Sigmoid colon (tissue), 7 donors: ENCODE data around the gene GDF11. TPM values are rescaled to one million over a fixed set of nuclear protein-coding genes. Genes with fewer than 3 reads are reported as not detected.

Experiments
- DNase-seq: peaks from one replicate; pipeline ENCODE4 v3.0.0-alpha.2; 2019
- H3K27ac ChIP-seq, 4 donors: fragments of 200-600 bp; sonication (generic); one replicate each; pipeline ENCODE4 v1.5.1; 2016 to 2019; ENCODE audit warnings: mild to moderate bottlenecking in 1 of 4
- H3K27me3 ChIP-seq, 3 donors: fragments of 200-600 bp; sonication (generic); one replicate each; pipeline ENCODE4 v1.5.1; 2019; ENCODE audit warnings: mild to moderate bottlenecking in 1 of 3
- H3K36me3 ChIP-seq, 4 donors: fragments of 200-600 bp; sonication (generic); one replicate each; pipeline ENCODE4 v1.5.1; 2016 to 2019
- H3K4me1 ChIP-seq, 4 donors: fragments of 200-600 bp; sonication (generic); one replicate each; pipeline ENCODE4 v1.5.1; 2017 to 2019
- H3K4me3 ChIP-seq, 4 donors: fragments of 200-600 bp; sonication (generic); one replicate each; pipeline ENCODE4 v1.5.1; 2017 to 2019; ENCODE audit warnings: mild to moderate bottlenecking in 2 of 4, moderate library complexity in 1 of 4
- H3K9me3 ChIP-seq, 4 donors: fragments of 200-600 bp in 3 of 4; sonication (generic) in 3 of 4; one replicate each; pipeline versions ENCODE4 v1.5.1 to v1.6.1; 2013 to 2019
- CTCF ChIP-seq, 4 experiments: fragments of 450-650 bp in 3 of 4; fragments of 200-600 bp in 1 of 4; IDR thresholded peaks; one replicate each; pipeline ENCODE4 v1.5.1; 2016 to 2019; ENCODE audit warnings: antibody characterized with exemption in 4 of 4, mild to moderate bottlenecking in 3 of 4, moderate library complexity in 2 of 4
- EP300 ChIP-seq, 4 donors: sonication (generic); formaldehyde crosslinking; IDR thresholded peaks; one replicate each; pipeline ENCODE4 v1.6.1; 2017; ENCODE audit warnings: antibody characterized with exemption in 4 of 4
- POLR2A ChIP-seq, 2 donors: fragments of 450-650 bp; IDR thresholded peaks; one replicate each; pipeline ENCODE4 v1.6.1; 2016; ENCODE audit warnings: antibody characterized with exemption in 2 of 2, mild to moderate bottlenecking in 2 of 2, moderate library complexity in 2 of 2
- POLR2AphosphoS5 ChIP-seq, 4 donors: sonication (generic); formaldehyde crosslinking; IDR thresholded peaks; one replicate each; pipeline ENCODE4 v1.6.1; 2017; ENCODE audit warnings: antibody characterized with exemption in 4 of 4
- WGBS, 2 donors: extraction: QIAGEN DNeasy Blood & Tissue Kit; methylation state at CpG; one replicate each; pipeline ENCODE4 v1.1.7; 2013; 5-methylcytosine and 5-hydroxymethylcytosine counted together
- intact Hi-C: fragments of 100-400 bp; cut with DNase I; formaldehyde crosslinking; loops from one replicate; pipeline ENCODE4 v1.15.1; 2023
- polyA plus RNA-seq, 3 donors: library from polyadenylated mRNA; stranded (reverse); fragments of 200-250 nt; gene quantifications; one replicate each; pipeline ENCODE4 v1.2.3, GENCODE V29; 2013
- total RNA-seq, 4 donors: library from RNA; depleted of rRNA; stranded (reverse); fragments of >200 nt; gene quantifications; one replicate each; pipeline ENCODE4 v1.1.0, GENCODE V29; 2016
- donor health status: healthy with polysubstance abuse.
- donor health status: Bipolar disorder and iron deficiency.
- donor health status: healthy.

GDF11 gene
- total and polyA plus RNA-seq, 7 donors, result 1.2 to 12.2 (median 4.3) TPM

- intact Hi-C loops, result no loop called here
- Histone ChIP-seq H3K4me3 (peak overlapping the region in 2 of 4 donors; percentile 2 to 75), H3K27ac (peak overlapping the region; percentile 94 to 100 (median 98)), H3K9me3 (no peaks in the 10 kb centered on the region), H3K27me3 (no peaks in the 10 kb centered on the region), H3K36me3 (peaks cover 0 to 39% (median 15%) of the 10 kb centered on the region in 4 donors), H3K4me1 (peaks cover 0 to 54% (median 47%) of the 10 kb centered on the region in 4 donors)
- 89 to 92% methylated on average over 8 of the region's 8 CpGs for WGBS, 2 donors
- no peak for DNase-seq
- TF ChIP-seq POLR2A (IDR thresholded peaks at IDR 0.05) (no peak), CTCF (IDR thresholded peaks at IDR 0.05) (no peak), EP300 (IDR thresholded peaks at IDR 0.05) (no peak), POLR2AphosphoS5 (IDR thresholded peaks at IDR 0.05) (no peak)
Measured at GRCh38 chr12:55702861-55703260, 40.1 kb upstream of the GDF11 start.

GRCh38 chr12:55703288-55703687 is 39.6 kb upstream of the GDF11 start:
- no peaks in the 10 kb centered on the region for H3K27me3 ChIP-seq
- DNase-seq, result peak; percentile 92
- no peaks in the 10 kb centered on the region for H3K9me3 ChIP-seq
- H3K4me1 ChIP-seq, result peaks cover 0 to 57% (median 50%) of the 10 kb centered on the region in 4 donors
- intact Hi-C loops, result no loop called here
- TF ChIP-seq POLR2AphosphoS5 (IDR thresholded peaks at IDR 0.05) (peak in 3 of 4 donors; percentile 48 to 61 (median 58)), POLR2A (IDR thresholded peaks at IDR 0.05) (no peak), CTCF (IDR thresholded peaks at IDR 0.05) (no peak), EP300 (IDR thresholded peaks at IDR 0.05) (peak in 3 of 4 donors; percentile 17 to 64 (median 61))
- WGBS, 2 donors, result 65 to 69% methylated on average over 2 of the region's 2 CpGs
- H3K36me3 ChIP-seq, result peaks cover 0 to 35% (median 13%) of the 10 kb centered on the region in 4 donors
- peak overlapping the region; percentile 6 to 82 (median 78) for H3K4me3 ChIP-seq
- peak overlapping the region; percentile 94 to 100 (median 98) for H3K27ac ChIP-seq

GRCh38 chr12:55703901-55704761 is 38.8 kb upstream of the GDF11 start:
- DNase-seq, result peak; percentile 72
- peaks cover 0 to 26% (median 9%) of the 10 kb centered on the region in 4 donors for H3K36me3 ChIP-seq
- H3K4me1 ChIP-seq, result peaks cover 0 to 65% (median 57%) of the 10 kb centered on the region in 4 donors
- no peaks in the 10 kb centered on the region for H3K27me3 ChIP-seq
- H3K4me3 ChIP-seq, result peak overlapping the region; percentile 75 to 82 (median 78)
- intact Hi-C loops, result no loop called here
- H3K9me3 ChIP-seq, result no peaks in the 10 kb centered on the region
- H3K27ac ChIP-seq, result peak overlapping the region; percentile 94 to 100 (median 98)
- TF ChIP-seq POLR2A (IDR thresholded peaks at IDR 0.05) (no peak), CTCF (IDR thresholded peaks at IDR 0.05) (no peak), POLR2AphosphoS5 (IDR thresholded peaks at IDR 0.05) (peak; percentile 57 to 72 (median 60)), EP300 (IDR thresholded peaks at IDR 0.05) (peak; percentile 32 to 77 (median 66))
- 82 to 85% methylated on average over 6 of the region's 6 CpGs for WGBS, 2 donors

- intact Hi-C loops, result no loop called here
- H3K9me3 ChIP-seq, result no peaks in the 10 kb centered on the region
- peaks cover 0 to 75% (median 62%) of the 10 kb centered on the region in 4 donors for H3K4me1 ChIP-seq
- peak overlapping the region; percentile 75 to 82 (median 78) for H3K4me3 ChIP-seq
- TF ChIP-seq POLR2A (IDR thresholded peaks at IDR 0.05) (no peak), CTCF (IDR thresholded peaks at IDR 0.05) (no peak), POLR2AphosphoS5 (IDR thresholded peaks at IDR 0.05) (no peak), EP300 (IDR thresholded peaks at IDR 0.05) (no peak)
- no peak for DNase-seq
- H3K27me3 ChIP-seq, result no peaks in the 10 kb centered on the region
- WGBS, 2 donors, result 84 to 85% methylated on average over 9 of the region's 9 CpGs
- H3K27ac ChIP-seq, result peak overlapping the region; percentile 94 to 100 (median 98)
- peaks cover 0 to 17% (median 6%) of the 10 kb centered on the region in 4 donors for H3K36me3 ChIP-seq
Measured at GRCh38 chr12:55704824-55705718, 37.9 kb upstream of the GDF11 start.
